GM23248 (cell line): Measurements from ENCODE around the gene LLPH.

Experiments
- EZH2 ChIP-seq: fragments of 200-600 bp; sonication (generic); IDR thresholded peaks from 2 replicates; pipeline ENCODE4 v1.6.1; 2018; ENCODE audit warnings: antibody characterized with exemption, mild to moderate bottlenecking; ENCODE audit not compliant: insufficient read depth, poor library complexity, severe bottlenecking
- EZH2phosphoT487 ChIP-seq: fragments of 200-600 bp; sonication (generic); IDR thresholded peaks from 2 replicates; pipeline ENCODE4 v1.6.1; 2018; ENCODE audit warnings: antibody characterized with exemption, moderate library complexity, mild to moderate bottlenecking, low read depth; ENCODE audit not compliant: insufficient read depth

- TF ChIP-seq EZH2 (no peak), EZH2phosphoT487 (no peak)
Observed at GRCh38 chr12:66115071-66115600, 15.4 kb downstream of the LLPH start.
